K562 (cell line): Measurements from ENCODE around the gene GPRIN1.

Experiments
- CCAR2 ChIP-seq: fragments of 200-400 bp; formaldehyde crosslinking; IDR thresholded peaks from 2 replicates; pipeline ENCODE4 v1.6.1; 2017; ENCODE audit warnings: mild to moderate bottlenecking, low read depth, low read length
- CTCF ChIP-seq, 3 experiments: IDR thresholded peaks in 2 of 3; conservative IDR thresholded peaks in 1 of 3; 2 replicates each; pipeline ENCODE4 v1.5.1; 2011 to 2012; ENCODE audit warnings: low read length in 3 of 3, mild to moderate bottlenecking in 3 of 3, control low read depth in 2 of 3, improper control_type of control experiment in 1 of 3, inconsistent platforms in 1 of 3, low read depth in 1 of 3, mixed read lengths in 1 of 3, moderate library complexity in 1 of 3; ENCODE audit not compliant: insufficient read depth in 2 of 3
- EZH2 ChIP-seq: IDR thresholded peaks from 2 replicates; pipeline ENCODE4 v1.6.1; 2012; ENCODE audit warnings: low read depth, mild to moderate bottlenecking, inconsistent platforms, low read length, borderline replicate concordance
- HMG20B ChIP-seq: fragments of 250-450 bp; sonication (Bioruptor Pico); IDR thresholded peaks from 2 replicates; pipeline ENCODE4 v1.5.0; 2021; ENCODE audit warnings: mild to moderate bottlenecking
- HNRNPLL ChIP-seq: fragments of 200-400 bp; formaldehyde crosslinking; IDR thresholded peaks from 2 replicates; pipeline ENCODE4 v1.6.1; 2017; ENCODE audit warnings: low read length, low read depth, mild to moderate bottlenecking; ENCODE audit not compliant: poor library complexity, severe bottlenecking
- NCOA1 ChIP-seq: fragments of 450-650 bp; IDR thresholded peaks from 2 replicates; pipeline ENCODE4 v1.6.1; 2016; ENCODE audit warnings: low read depth
- PRPF4 ChIP-seq: fragments of 200-400 bp; formaldehyde crosslinking; IDR thresholded peaks from one replicate; pipeline ENCODE4 v1.6.1; 2017; ENCODE audit warnings: low read length, low read depth, mild to moderate bottlenecking; ENCODE audit not compliant: insufficient read depth, poor library complexity, severe bottlenecking
- SUPT5H ChIP-seq: fragments of 450-650 bp; IDR thresholded peaks from 2 replicates; pipeline ENCODE4 v1.6.1; 2016
- ZNF311 ChIP-seq: fragments of 250-450 bp; sonication (Bioruptor Pico); IDR thresholded peaks from 2 replicates; pipeline ENCODE4 v1.4.0; 2020; ENCODE audit warnings: mild to moderate bottlenecking, moderate library complexity

GRCh38 chr5:176597417-176598389 is 12.3 kb downstream of the GPRIN1 start:
- TF ChIP-seq EZH2 (no peak), CTCF (IDR thresholded peaks at IDR 0.05 in 2 of 3, conservative IDR thresholded peaks at IDR 0.05 in 1 of 3; ENCODE audit: insufficient read depth in 2 of 3, low read depth in 1 of 3, low read length in 3 of 3) (no peak), PRPF4 (no peak), ZNF311 (no peak), HMG20B (no peak), SUPT5H (no peak), CCAR2 (no peak), NCOA1 (no peak), HNRNPLL (no peak)
